ENCODE measurements around the gene SRGAP1.

Gene SRGAP1

DNA sequence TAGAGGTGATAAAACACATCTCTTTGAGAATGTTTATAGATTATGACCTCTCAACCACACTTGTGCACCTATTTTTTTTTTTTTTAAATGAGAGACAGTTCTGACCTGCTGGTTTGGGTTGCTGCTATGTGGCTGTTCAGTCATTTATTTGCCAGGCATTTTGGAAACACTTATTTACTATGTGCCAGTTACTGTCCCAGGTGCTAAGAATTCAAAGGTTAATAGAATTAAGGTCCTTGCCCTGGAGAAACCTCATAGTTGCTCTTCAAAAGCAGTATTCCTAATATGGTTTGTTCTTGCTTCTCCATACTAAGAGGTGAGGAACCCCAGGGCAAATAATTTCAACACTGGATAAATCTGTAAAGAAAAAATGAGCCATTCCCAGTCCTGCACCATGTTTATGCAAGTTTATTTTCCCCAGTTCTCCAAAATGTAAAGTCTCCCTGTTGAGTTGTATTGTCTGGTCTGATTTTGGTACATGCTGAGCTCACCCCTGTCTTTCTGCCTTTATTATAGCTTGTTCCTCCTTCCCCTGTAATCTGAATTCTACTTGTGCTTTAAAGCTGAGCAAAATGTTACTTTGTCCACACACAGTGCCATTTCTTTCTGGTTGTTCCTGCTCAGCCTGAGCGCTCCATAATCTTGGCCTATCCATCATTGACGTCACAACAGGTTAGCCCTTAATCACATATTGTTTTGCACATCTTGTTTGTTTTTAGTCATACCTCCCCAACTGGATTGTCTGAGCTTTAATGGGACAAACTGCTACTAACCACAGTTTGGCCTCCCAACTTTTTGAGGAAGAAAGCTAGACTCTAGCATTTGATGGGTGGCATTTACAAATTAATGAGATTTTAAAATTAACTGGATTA lies 56.7 kb downstream of the SRGAP1 start:
- Histone ChIP-seq H3K9ac (ENCODE audit: low read depth, low read length) (no peak overlapping the region), H3K27me3 (ENCODE audit: insufficient read depth, low read length, poor library complexity) (no peaks in the 10 kb centered on the region), H3K27ac (ENCODE audit: low read length) (no peak overlapping the region), H3K4me1 (ENCODE audit: insufficient read depth, low read length) (no peaks in the 10 kb centered on the region), H3K36me3 (ENCODE audit: insufficient read depth, low read length) (no peaks in the 10 kb centered on the region), H2AFZ (ENCODE audit: low read depth, low read length) (no peak overlapping the region), H3K4me3 (ENCODE audit: low read depth in 1 of 2, low read length in 2 of 2) (no peak overlapping the region), H3K4me2 (ENCODE audit: insufficient read depth, low read length) (no peak overlapping the region), H3K79me2 (ENCODE audit: insufficient read depth, low read length) (no peaks in the 10 kb centered on the region), H3K9me3 (ENCODE audit: insufficient read depth, low read length, severe bottlenecking) (no peaks in the 10 kb centered on the region), H4K20me1 (ENCODE audit: insufficient read depth, low read length) (no peaks in the 10 kb centered on the region)
- ATAC-seq (ENCODE audit: insufficient read depth, low read depth) (no peak), DNase-seq (no peak)
- TF ChIP-seq, protein P1, sequence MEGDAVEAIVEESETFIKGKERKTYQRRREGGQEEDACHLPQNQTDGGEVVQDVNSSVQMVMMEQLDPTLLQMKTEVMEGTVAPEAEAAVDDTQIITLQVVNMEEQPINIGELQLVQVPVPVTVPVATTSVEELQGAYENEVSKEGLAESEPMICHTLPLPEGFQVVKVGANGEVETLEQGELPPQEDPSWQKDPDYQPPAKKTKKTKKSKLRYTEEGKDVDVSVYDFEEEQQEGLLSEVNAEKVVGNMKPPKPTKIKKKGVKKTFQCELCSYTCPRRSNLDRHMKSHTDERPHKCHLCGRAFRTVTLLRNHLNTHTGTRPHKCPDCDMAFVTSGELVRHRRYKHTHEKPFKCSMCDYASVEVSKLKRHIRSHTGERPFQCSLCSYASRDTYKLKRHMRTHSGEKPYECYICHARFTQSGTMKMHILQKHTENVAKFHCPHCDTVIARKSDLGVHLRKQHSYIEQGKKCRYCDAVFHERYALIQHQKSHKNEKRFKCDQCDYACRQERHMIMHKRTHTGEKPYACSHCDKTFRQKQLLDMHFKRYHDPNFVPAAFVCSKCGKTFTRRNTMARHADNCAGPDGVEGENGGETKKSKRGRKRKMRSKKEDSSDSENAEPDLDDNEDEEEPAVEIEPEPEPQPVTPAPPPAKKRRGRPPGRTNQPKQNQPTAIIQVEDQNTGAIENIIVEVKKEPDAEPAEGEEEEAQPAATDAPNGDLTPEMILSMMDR (IDR thresholded peaks at IDR 0.05; ENCODE audit: borderline replicate concordance, extremely low read depth, low read length, poor library complexity, severe bottlenecking) = no peak
- TF ChIP-seq EZH2 (IDR thresholded peaks at IDR 0.05; ENCODE audit: borderline replicate concordance, low read depth, low read length, severe bottlenecking) = no peak

DNA sequence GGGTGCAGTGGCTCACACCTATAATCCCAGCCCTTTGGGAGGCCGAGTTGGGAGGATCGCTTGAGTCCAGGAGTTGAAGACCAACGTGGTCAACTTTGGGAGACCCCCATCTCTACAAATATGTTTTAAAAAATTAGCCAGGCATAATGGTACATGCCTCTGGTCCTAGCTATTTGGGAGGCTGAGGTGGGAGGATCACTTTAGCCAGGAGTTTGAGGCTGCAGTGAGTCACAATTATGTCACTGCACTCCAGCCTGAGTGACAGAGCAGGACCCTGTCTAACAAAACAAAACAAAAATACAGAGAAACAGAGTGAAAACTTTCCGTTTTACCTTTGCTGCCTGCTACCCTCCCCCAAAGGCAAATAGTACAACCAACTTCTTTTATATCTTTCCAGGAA lies 60.2 kb downstream of the SRGAP1 start:
- H3K27me3 ChIP-seq (ENCODE audit: insufficient read depth, low read length, poor library complexity) = no peaks in the 10 kb centered on the region
- DNase-seq (no peak), ATAC-seq (ENCODE audit: insufficient read depth, low read depth) (no peak)
- no peaks in the 10 kb centered on the region for H3K36me3 ChIP-seq (ENCODE audit: insufficient read depth, low read length)
- H3K9me3 ChIP-seq (ENCODE audit: insufficient read depth, low read length, severe bottlenecking) = no peaks in the 10 kb centered on the region
- no peak overlapping the region for H3K4me2 ChIP-seq (ENCODE audit: insufficient read depth, low read length)
- no peak overlapping the region for H3K9ac ChIP-seq (ENCODE audit: low read depth, low read length)
- H2AFZ ChIP-seq (ENCODE audit: low read depth, low read length) = no peak overlapping the region
- no peak overlapping the region for H3K4me3 ChIP-seq (ENCODE audit: low read depth in 1 of 2, low read length in 2 of 2)
- TF ChIP-seq, protein P1 (IDR thresholded peaks at IDR 0.05; ENCODE audit: borderline replicate concordance, extremely low read depth, low read length, poor library complexity, severe bottlenecking) = no peak
- TF ChIP-seq EZH2 (IDR thresholded peaks at IDR 0.05; ENCODE audit: borderline replicate concordance, low read depth, low read length, severe bottlenecking) = no peak
- no peaks in the 10 kb centered on the region for H4K20me1 ChIP-seq (ENCODE audit: insufficient read depth, low read length)
- no peaks in the 10 kb centered on the region for H3K4me1 ChIP-seq (ENCODE audit: insufficient read depth, low read length)
- H3K79me2 ChIP-seq (ENCODE audit: insufficient read depth, low read length) = no peaks in the 10 kb centered on the region
- H3K27ac ChIP-seq (ENCODE audit: low read length) = no peak overlapping the region

DNA sequence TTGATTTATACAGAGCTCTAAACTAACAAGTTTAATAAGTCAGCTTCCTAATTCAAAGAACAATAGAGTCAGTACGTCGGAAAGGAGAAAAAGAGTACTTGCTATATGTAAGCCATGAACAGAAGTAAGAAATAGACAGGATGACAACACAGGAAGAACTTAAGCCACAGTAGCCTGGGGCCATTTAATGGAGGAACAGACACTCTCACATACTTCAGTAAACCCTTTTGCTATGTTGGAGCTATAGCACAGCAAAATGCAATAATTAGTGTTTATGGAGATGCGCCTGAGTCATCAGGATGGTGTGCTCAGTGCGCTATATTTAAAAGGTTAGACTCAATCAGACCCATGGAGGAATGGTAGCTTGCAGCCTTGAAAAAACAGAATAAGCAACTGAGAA lies 61.0 kb downstream of the SRGAP1 start:
- Histone ChIP-seq H4K20me1 (ENCODE audit: insufficient read depth, low read length) (no peaks in the 10 kb centered on the region), H3K9ac (ENCODE audit: low read depth, low read length) (no peak overlapping the region), H3K9me3 (ENCODE audit: insufficient read depth, low read length, severe bottlenecking) (no peaks in the 10 kb centered on the region), H3K4me3 (ENCODE audit: low read depth in 1 of 2, low read length in 2 of 2) (no peak overlapping the region), H3K27me3 (ENCODE audit: insufficient read depth, low read length, poor library complexity) (no peaks in the 10 kb centered on the region), H3K27ac (ENCODE audit: low read length) (no peak overlapping the region), H3K4me1 (ENCODE audit: insufficient read depth, low read length) (no peaks in the 10 kb centered on the region), H2AFZ (ENCODE audit: low read depth, low read length) (no peak overlapping the region), H3K4me2 (ENCODE audit: insufficient read depth, low read length) (no peak overlapping the region), H3K36me3 (ENCODE audit: insufficient read depth, low read length) (no peaks in the 10 kb centered on the region), H3K79me2 (ENCODE audit: insufficient read depth, low read length) (no peaks in the 10 kb centered on the region)
- ATAC-seq (ENCODE audit: insufficient read depth, low read depth) (no peak), DNase-seq (no peak)
- TF ChIP-seq, protein P1 (IDR thresholded peaks at IDR 0.05; ENCODE audit: borderline replicate concordance, extremely low read depth, low read length, poor library complexity, severe bottlenecking) = no peak
- TF ChIP-seq EZH2 (IDR thresholded peaks at IDR 0.05; ENCODE audit: borderline replicate concordance, low read depth, low read length, severe bottlenecking) = no peak

All from DND-41 (cell line).